ENCODE data around the gene CNNM4. TPM values are rescaled to one million over a fixed set of nuclear protein-coding genes. Genes with fewer than 3 reads are reported as not detected.

Gene CNNM4
- polyA plus RNA-seq, 5 donors = 12.4 to 19.0 (median 15.6) TPM

GRCh38 chr2:96809216-96809882, 48.6 kb downstream of the CNNM4 start:
- DNase-seq = no peak

- DNase-seq = no peak
Measured at GRCh38 chr2:96809951-96810782, 49.5 kb downstream of the CNNM4 start.

- no peak for DNase-seq
Measured at GRCh38 chr2:96810783-96811192, 50.1 kb downstream of the CNNM4 start.

- DNase-seq = peak; percentile 57 to 64
Measured at GRCh38 chr2:96811917-96812316, 51.2 kb downstream of the CNNM4 start.

GRCh38 chr2:96813656-96814055, 53.0 kb downstream of the CNNM4 start:
- DNase-seq = no peak

GRCh38 chr2:96815326-96816126, 54.8 kb downstream of the CNNM4 start:
- peak in 1 of 2 donors; percentile 43 for DNase-seq

- DNase-seq = peak; percentile 91 to 93
Measured at GRCh38 chr2:96816127-96816835, 55.6 kb downstream of the CNNM4 start, which contains the start of gene CNNM3. Gene CNNM3, plus strand, starts transcription at chr2:96816268. Its CDS starts 10 bp downstream, at chr2:96816278.

GRCh38 chr2:96816836-96817702, 56.4 kb downstream of the CNNM4 start:
- no peak for DNase-seq

GRCh38 chr2:96817882-96818281, 57.2 kb downstream of the CNNM4 start:
- DNase-seq = no peak

- DNase-seq = no peak
Measured at GRCh38 chr2:96819128-96819875, 58.6 kb downstream of the CNNM4 start.

GRCh38 chr2:96819876-96820511, 59.3 kb downstream of the CNNM4 start:
- DNase-seq = no peak

GRCh38 chr2:96821113-96821675, 60.5 kb downstream of the CNNM4 start:
- DNase-seq = no peak

- DNase-seq = no peak
Measured at GRCh38 chr2:96822786-96823185, 62.1 kb downstream of the CNNM4 start.

- no peak for DNase-seq
Measured at GRCh38 chr2:96823198-96823597, 62.5 kb downstream of the CNNM4 start.

GRCh38 chr2:96824079-96824870, 63.6 kb downstream of the CNNM4 start:
- no peak for DNase-seq

- no peak for DNase-seq
Measured at GRCh38 chr2:96825057-96825456, 64.4 kb downstream of the CNNM4 start.

- DNase-seq = no peak
Measured at GRCh38 chr2:96826546-96827278, 66.0 kb downstream of the CNNM4 start.
